Stomach (tissue), 4 donors: ENCODE measurements around the gene NR0B2.

Experiments
- CTCF ChIP-seq, 7 experiments: fragments of 450-650 bp in 4 of 7; fragments of 200-600 bp in 3 of 7; sonication (generic) in 3 of 7; IDR thresholded peaks; one replicate each; pipeline ENCODE4 v1.5.1; 2016 to 2019; ENCODE audit warnings: antibody characterized with exemption in 7 of 7, control low read depth in 2 of 7, mild to moderate bottlenecking in 1 of 7
- POLR2A ChIP-seq, 4 donors: fragments of 450-650 bp; IDR thresholded peaks; one replicate each; pipeline ENCODE4 v1.6.1; 2016; ENCODE audit warnings: antibody characterized with exemption in 4 of 4, control low read depth in 2 of 4, mild to moderate bottlenecking in 1 of 4, moderate library complexity in 1 of 4

- TF ChIP-seq POLR2A (IDR thresholded peaks at IDR 0.05) (no peak), CTCF (IDR thresholded peaks at IDR 0.05) (no peak)
Measured at GRCh38 chr1:26946270-26946669, 32.5 kb upstream of the NR0B2 start.
